ENCODE measurements around the gene USP25. TPM values are rescaled to one million over a fixed set of nuclear protein-coding genes. Genes with fewer than 3 reads are reported as not detected.

USP25 gene
- total RNA-seq, 1 experiment from 2014 or later = 35.1 TPM

- Histone ChIP-seq H4K5ac (ENCODE audit: insufficient read length, low read depth, low read length) (no peak overlapping the region), H3K9ac (ENCODE audit: extremely low read depth, insufficient read length, low read length) (no peak overlapping the region), H3K9me3 (ENCODE audit: control insufficient read depth, low read depth, low read length) (no peaks in the 10 kb centered on the region), H4K20me1 (ENCODE audit: control insufficient read depth, insufficient read depth, insufficient read length) (no peaks in the 10 kb centered on the region), H3K27me3 (ENCODE audit: insufficient read depth, low read length) (no peaks in the 10 kb centered on the region), H3K4me1 (ENCODE audit: insufficient read depth, low read length) (peaks cover 4% of the 10 kb centered on the region; the same call in 1 of the 2 replicates), H2BK120ac (ENCODE audit: low read depth, low read length, poor library complexity, severe bottlenecking) (no peak overlapping the region), H3K27ac (ENCODE audit: insufficient read length, low read depth, low read length) (no peak overlapping the region), H3K4ac (ENCODE audit: low read depth, low read length) (no peak overlapping the region), H4K8ac (replicated peaks; ENCODE audit: insufficient read length, low read depth, low read length) (no peak overlapping the region), H3K4me2 (ENCODE audit: insufficient read depth, insufficient read length, low read length) (no peak overlapping the region), H2AK5ac (ENCODE audit: insufficient read length, low read length) (no peak overlapping the region), H2BK12ac (ENCODE audit: insufficient read length, low read depth, low read length) (no peak overlapping the region), H2BK15ac (ENCODE audit: low read depth, low read length) (no peak overlapping the region), H3K18ac (ENCODE audit: insufficient read length, low read depth, low read length) (no peak overlapping the region), H2BK5ac (ENCODE audit: insufficient read length, low read length) (no peak overlapping the region), H3K23ac (ENCODE audit: insufficient read length, low read depth, low read length) (no peak overlapping the region), H3K23me2 (ENCODE audit: insufficient read length, low read depth, low read length, poor library complexity, severe bottlenecking) (no peaks in the 10 kb centered on the region), H4K91ac (ENCODE audit: insufficient read length, low read depth, low read length) (no peak overlapping the region), H3K79me2 (ENCODE audit: insufficient read depth, low read length) (peaks cover 32% of the 10 kb centered on the region), H2BK20ac (ENCODE audit: low read depth, low read length, poor library complexity, severe bottlenecking) (no peak overlapping the region), H3T11ph (ENCODE audit: low read length) (no peak overlapping the region), H3K56ac (ENCODE audit: insufficient read length, low read depth, low read length) (no peak overlapping the region), H2AFZ (ENCODE audit: low read length) (no peak overlapping the region), H3K14ac (ENCODE audit: insufficient read depth, low read length) (no peak overlapping the region), H3K79me1 (ENCODE audit: insufficient read depth, low read depth, low read length, poor library complexity, severe bottlenecking) (peaks cover 11% of the 10 kb centered on the region)
- TF ChIP-seq CTCF (conservative IDR thresholded peaks at IDR 0.05) = no peak
- DNase-seq = no peak
- no peak overlapping the region for H3K4me3 Mint-ChIP-seq
- no peak overlapping the region for H3K27ac Mint-ChIP-seq
- peaks cover 3 to 10% (median 3%) of the 10 kb centered on the region in 3 experiments; a peak in 3 of 7 replicates for H3K36me3 Mint-ChIP-seq (ENCODE audit: insufficient read depth in 1 of 3, low read depth in 3 of 3)
- WGBS (ENCODE audit: extremely low coverage, insufficient read length, low lambda C conversion rate) = no CpG with 5 or more reads among the region's 1 CpG
- no peaks in the 10 kb centered on the region for H3K27me3 Mint-ChIP-seq (ENCODE audit: low read depth)
- H3K9me3 Mint-ChIP-seq = 0 out of 5 replicates have a peak, but pooled peaks cover 0 to 2% of the 10 kb centered on the region in 2 experiments
- H3K4me1 Mint-ChIP-seq = peaks cover 45 to 63% of the 10 kb centered on the region in 2 experiments
Observed at GRCh38 chr21:15748586-15748985, 18.8 kb downstream of the USP25 start.
